HG03354 (cell line): Measurements from ENCODE around the gene CACNA1B.

ENCODE experiments used
- ATAC-seq: cut with Tn5 transposase; IDR thresholded peaks from one replicate; pipeline ENCODE4 v1.9.1; 2021; ENCODE audit warnings: mild to moderate bottlenecking; ENCODE audit not compliant: unreplicated experiment, poor library complexity, severe bottlenecking

The CACNA1B gene

GRCh38 chr9:138023394-138024124 is 146.0 kb downstream of the CACNA1B start:
- ATAC-seq = no peak

GRCh38 chr9:138024131-138024530 is 146.5 kb downstream of the CACNA1B start:
- ATAC-seq = no peak

DNA sequence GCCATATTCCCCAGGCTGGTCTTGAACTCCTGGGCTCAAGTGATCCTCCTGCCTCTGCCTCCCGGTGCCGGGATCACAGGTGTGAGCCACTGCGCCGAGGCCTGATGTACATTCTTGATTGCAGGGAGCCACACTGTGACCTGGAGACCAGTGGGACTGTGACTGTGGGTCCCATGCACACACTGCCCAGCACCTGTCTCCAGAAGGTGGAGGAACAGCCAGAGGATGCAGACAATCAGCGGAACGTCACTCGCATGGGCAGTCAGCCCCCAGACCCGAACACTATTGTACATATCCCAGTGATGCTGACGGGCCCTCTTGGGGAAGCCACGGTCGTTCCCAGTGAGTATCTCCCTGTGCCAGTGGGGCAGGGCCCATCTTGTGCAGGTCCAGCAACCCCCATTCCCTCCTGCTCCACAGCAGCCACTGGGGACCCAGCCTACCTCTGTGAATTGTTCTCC is 147.3 kb downstream of the CACNA1B start:
- ATAC-seq = no peak

DNA sequence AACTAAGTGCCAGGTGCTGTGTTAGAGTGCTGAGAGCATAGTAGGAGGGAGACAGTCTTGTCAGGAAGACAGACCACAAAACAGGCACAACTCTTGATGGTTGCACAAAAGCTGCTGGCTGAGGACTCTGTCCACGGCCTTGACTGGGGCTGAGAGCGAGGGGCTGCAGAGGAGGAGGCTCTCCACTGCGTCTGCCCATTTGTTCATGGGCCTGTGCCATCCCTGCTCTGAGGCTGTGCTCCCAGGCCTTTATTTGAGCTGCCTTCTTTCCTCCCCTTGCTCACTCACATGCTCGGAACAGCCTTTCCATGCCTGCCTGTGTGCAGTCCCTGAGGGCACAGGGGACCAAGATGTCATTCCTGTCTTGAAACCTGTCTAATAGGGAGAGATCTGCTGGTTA is 147.8 kb downstream of the CACNA1B start:
- ATAC-seq = no peak

- ATAC-seq = no peak
Measured at GRCh38 chr9:138025908-138026307, 148.3 kb downstream of the CACNA1B start.

- no peak for ATAC-seq
Measured at GRCh38 chr9:138028596-138028995, 151.0 kb downstream of the CACNA1B start.

- no peak for ATAC-seq
Measured at GRCh38 chr9:138031186-138031585, 153.6 kb downstream of the CACNA1B start.

- no peak for ATAC-seq
Measured at GRCh38 chr9:138033950-138034349, 156.4 kb downstream of the CACNA1B start.

GRCh38 chr9:138037140-138037539 is 159.6 kb downstream of the CACNA1B start:
- ATAC-seq = no peak

DNA sequence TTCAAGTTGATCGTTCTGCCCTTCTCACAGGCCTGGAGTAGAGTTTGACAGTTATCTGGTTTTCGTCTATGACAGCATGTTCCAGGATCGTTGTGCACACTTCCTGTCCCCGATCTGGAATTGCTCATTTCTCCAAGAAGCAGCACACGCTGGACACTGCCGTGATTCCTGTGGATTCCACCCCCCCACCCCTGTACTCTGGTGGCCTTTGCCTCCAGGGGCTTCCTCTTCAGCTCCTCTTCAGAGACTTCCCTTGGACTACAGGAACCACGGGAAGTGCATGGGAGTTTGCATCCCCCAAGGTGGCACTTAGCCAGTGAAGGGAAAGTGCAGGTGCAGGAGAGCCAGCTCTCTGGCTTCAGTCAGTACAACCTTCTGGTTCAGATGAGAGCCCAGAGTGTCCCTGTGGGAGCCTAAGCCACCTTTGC is 160.7 kb downstream of the CACNA1B start:
- ATAC-seq = no peak

GRCh38 chr9:138040446-138041430 is 163.2 kb downstream of the CACNA1B start:
- ATAC-seq = no peak

GRCh38 chr9:138042146-138042545 is 164.6 kb downstream of the CACNA1B start:
- no peak for ATAC-seq

DNA sequence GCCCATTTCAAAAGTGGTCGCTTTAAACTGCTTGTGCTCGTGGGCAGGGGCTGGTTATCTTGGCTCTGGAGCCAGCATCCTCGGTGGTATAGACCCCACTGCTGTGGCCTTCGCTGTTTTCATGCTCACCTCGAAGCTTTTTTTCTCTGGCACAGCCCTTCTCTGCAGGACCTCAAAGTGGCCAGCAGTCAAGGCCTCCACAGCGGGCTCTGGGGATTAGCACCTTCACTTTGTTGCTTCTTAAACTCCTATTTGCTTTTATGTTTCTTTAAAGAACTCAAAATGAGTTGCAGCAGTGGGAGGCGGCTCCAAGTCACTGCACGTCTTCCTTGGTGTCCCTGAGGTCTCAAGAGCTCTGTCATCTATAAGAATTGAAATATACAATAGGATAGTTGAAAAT is 165.1 kb downstream of the CACNA1B start:
- no peak for ATAC-seq

- ATAC-seq = no peak
Measured at GRCh38 chr9:138043061-138043410, 165.5 kb downstream of the CACNA1B start.

DNA sequence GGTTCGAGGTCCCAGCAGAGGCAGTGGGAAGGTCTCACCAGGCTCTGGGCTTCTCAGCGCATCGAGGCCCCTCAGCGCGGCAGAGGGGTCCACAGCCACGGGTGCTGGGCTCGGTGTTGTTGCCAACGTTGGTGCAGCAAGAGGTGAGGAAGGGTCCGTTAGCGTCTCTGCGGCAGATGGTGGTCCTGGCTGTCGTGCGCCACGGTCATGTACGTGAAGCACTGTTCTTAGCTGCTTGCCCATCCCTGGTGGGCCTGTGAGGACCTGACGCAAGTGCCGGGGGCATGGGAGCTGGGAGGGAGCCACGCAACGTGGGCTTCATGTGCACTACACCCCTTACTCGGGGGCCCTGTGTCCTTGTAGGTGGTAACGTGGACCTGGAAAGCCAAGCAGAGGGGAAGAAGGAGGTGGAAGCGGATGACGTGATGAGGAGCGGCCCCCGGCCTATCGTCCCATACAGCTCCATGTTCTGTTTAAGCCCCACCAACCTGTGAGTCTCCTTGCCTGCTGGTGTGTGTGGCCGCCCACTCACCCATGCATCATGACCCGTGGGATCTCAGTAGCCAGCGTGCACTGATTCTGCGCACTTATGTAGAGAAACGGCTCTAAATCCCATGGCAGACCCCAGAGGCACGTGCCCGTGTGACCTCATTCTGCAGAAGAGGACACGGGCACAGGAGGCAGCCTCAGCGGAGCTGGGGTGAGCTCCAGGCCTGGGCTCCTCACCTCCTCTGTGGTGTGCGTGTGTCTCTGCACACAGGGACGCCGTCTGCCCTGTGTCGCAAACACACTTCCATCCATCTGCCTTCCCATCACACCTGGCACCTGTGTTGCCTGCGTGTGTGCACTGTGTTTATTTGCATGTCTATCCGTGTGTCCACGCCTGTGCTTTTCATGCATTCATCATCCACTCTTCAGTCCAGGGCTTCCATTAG is 166.1 kb downstream of the CACNA1B start:
- ATAC-seq = no peak

DNA sequence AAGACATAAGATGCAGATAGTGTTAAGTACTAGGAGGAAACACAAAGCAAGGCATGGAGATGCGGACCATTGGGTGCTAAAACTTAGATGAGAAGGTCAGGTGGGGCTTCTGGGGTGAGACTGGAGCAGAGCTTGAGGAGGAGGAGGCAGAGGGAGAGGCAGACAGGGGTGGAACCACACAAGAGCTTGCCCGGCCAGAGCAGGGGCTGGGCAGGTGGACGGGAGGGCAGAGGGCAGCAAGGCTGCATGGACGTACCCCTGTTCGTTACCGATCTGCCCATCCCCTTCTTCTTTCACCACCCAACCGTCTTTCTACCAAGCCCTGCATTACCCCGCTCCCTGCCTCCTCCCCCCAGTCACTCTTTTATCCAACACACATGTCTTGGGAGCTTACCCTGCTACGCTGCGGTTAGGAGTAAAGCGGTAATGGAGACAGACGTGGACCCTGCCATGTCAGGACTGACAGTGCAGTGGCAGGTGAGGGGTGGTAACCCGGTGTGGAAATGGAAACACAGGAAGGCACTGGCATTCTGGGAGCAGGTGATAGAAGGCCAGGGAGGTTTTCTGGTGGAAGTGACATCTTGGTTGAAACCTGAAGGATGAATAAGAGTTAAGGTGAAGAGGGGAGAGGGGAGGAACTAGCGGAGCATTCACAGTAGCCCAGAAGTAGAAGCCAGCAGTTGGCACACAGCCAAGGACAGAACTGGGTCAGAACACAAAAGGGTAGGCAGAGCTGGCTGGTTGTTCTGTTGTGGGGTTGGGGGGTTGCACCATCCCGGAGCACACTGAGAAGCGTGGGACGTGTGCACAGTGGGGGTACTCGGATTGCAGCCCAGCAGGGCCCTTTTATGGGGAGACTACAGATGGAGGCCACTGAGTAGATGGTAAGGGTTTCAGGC is 167.2 kb downstream of the CACNA1B start:
- no peak for ATAC-seq

DNA sequence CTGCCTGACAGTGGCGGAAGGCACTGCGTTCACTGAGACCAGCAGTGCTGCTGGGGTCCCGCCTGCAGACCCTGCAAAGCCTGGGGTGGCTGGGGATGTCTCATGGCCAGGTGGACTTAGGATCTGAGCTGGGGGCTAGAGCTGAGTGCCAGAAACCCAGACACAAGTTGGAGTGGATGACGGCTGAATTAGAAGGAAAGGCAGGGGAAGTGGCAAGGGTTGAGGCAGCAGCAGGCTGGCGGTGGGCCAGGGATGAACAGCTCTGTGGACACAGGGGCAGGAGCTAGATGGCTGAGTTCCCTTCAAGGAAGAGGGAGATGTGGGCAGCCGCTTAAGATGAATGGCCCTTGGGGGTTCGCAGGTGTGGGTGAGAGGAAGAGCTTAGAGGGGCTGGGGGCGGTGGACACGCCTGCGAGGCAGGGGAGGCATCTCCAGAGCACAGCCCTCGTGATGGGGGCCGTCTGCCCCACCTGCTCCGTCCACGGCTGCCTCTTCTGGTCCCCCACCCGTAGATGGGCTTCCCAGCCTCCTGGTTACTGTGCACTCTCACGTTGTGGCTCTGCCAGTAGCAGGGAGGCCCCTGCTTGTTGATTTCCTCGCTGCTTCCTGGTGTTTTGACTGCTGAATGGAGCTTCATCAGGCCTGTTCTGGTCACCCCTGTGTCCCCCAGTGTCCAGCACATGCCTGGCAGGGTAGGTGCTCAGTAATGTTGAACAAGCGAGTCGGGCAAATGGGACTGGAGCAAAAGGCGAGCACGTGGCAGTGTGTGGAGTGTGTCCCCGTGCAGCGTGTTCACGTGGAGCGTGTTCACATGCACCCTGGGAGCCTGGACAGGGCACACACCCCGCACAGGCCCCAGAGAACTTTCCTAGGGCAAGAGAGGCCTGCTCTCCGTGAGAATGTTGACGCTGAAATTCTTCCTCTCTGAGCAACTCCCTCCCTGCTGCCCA is 168.2 kb downstream of the CACNA1B start:
- ATAC-seq = no peak
